Measurements from ENCODE around the gene TMEM30B.

TMEM30B gene

GRCh38 chr14:61281948-61282275 is 774 bp upstream of the TMEM30B start:
- TF ChIP-seq CTCF (IDR thresholded peaks at IDR 0.05; ENCODE audit: borderline replicate concordance, control extremely low read depth, extremely low read depth, insufficient read depth, missing control alignments), result no peak
- no peak for DNase-seq (ENCODE audit: low spot score)
- in situ Hi-C loops (cut with MboI; ENCODE audit: low sequenced_read_pairs, unreplicated experiment), result loop anchor here (10.0 to 25.0 kb wide), 2 partner anchors 173 to 555 kb away; no protein-coding TSS in a partner anchor

GRCh38 chr14:61280526-61281185 is 482 bp downstream of the TMEM30B start:
- in situ Hi-C loops (cut with MboI; ENCODE audit: low sequenced_read_pairs, unreplicated experiment), result loop anchor here (10.0 to 25.0 kb wide), 2 partner anchors 174 to 557 kb away; no protein-coding TSS in a partner anchor

GRCh38 chr14:61280092-61280525 is 1.0 kb downstream of the TMEM30B start:
- in situ Hi-C loops (cut with MboI; ENCODE audit: low sequenced_read_pairs, unreplicated experiment), result loop anchor here (10.0 to 25.0 kb wide), 2 partner anchors 175 to 557 kb away; no protein-coding TSS in a partner anchor
- no peak for TF ChIP-seq CTCF (IDR thresholded peaks at IDR 0.05; ENCODE audit: borderline replicate concordance, control extremely low read depth, extremely low read depth, insufficient read depth, missing control alignments)
- DNase-seq (ENCODE audit: low spot score), result no peak

More at GRCh38 chr14:61280526-61281185, 482 bp downstream of the TMEM30B start:
- peak; percentile 30 for TF ChIP-seq CTCF (IDR thresholded peaks at IDR 0.05; ENCODE audit: borderline replicate concordance, control extremely low read depth, extremely low read depth, insufficient read depth, missing control alignments)
- DNase-seq (ENCODE audit: low spot score), result peak; percentile 69

- in situ Hi-C loops (cut with MboI; ENCODE audit: low sequenced_read_pairs, unreplicated experiment), result loop anchor here (25.0 kb wide), 1 partner anchor 558 kb away; no protein-coding TSS in a partner anchor
- TF ChIP-seq CTCF (IDR thresholded peaks at IDR 0.05; ENCODE audit: borderline replicate concordance, control extremely low read depth, extremely low read depth, insufficient read depth, missing control alignments), result no peak
- DNase-seq (ENCODE audit: low spot score), result no peak
Measured at GRCh38 chr14:61279082-61279481, 2.1 kb downstream of the TMEM30B start.

GRCh38 chr14:61277784-61278183 is 3.4 kb downstream of the TMEM30B start:
- no peak for DNase-seq (ENCODE audit: low spot score)
- no peak for TF ChIP-seq CTCF (IDR thresholded peaks at IDR 0.05; ENCODE audit: borderline replicate concordance, control extremely low read depth, extremely low read depth, insufficient read depth, missing control alignments)
- in situ Hi-C loops (cut with MboI; ENCODE audit: low sequenced_read_pairs, unreplicated experiment), result loop anchor here (25.0 kb wide), 1 partner anchor 560 kb away; no protein-coding TSS in a partner anchor

- in situ Hi-C loops (cut with MboI; ENCODE audit: low sequenced_read_pairs, unreplicated experiment), result loop anchor here (25.0 kb wide), 1 partner anchor 560 kb away; no protein-coding TSS in a partner anchor
- no peak for DNase-seq (ENCODE audit: low spot score)
- TF ChIP-seq CTCF (IDR thresholded peaks at IDR 0.05; ENCODE audit: borderline replicate concordance, control extremely low read depth, extremely low read depth, insufficient read depth, missing control alignments), result no peak
Measured at GRCh38 chr14:61277232-61277631, 3.9 kb downstream of the TMEM30B start.
